ENCODE data around the gene PPP2R3C. TPM values are rescaled to one million over a fixed set of nuclear protein-coding genes. Genes with fewer than 3 reads are reported as not detected.

Gene PPP2R3C
- total RNA-seq, 2 donors from 2014 or later, result 14.7 to 27.8 TPM

GRCh38 chr14:35140718-35141581, 19.2 kb upstream of the PPP2R3C start:
- Histone ChIP-seq H3K36me3 (no peaks in the 10 kb centered on the region), H3K9me3 (no peaks in the 10 kb centered on the region), H3K27ac (no peak overlapping the region), H3K27me3 (no peaks in the 10 kb centered on the region), H3K4me3 (no peak overlapping the region), H3K4me1 (no peaks in the 10 kb centered on the region)
- TF ChIP-seq, protein P1, sequence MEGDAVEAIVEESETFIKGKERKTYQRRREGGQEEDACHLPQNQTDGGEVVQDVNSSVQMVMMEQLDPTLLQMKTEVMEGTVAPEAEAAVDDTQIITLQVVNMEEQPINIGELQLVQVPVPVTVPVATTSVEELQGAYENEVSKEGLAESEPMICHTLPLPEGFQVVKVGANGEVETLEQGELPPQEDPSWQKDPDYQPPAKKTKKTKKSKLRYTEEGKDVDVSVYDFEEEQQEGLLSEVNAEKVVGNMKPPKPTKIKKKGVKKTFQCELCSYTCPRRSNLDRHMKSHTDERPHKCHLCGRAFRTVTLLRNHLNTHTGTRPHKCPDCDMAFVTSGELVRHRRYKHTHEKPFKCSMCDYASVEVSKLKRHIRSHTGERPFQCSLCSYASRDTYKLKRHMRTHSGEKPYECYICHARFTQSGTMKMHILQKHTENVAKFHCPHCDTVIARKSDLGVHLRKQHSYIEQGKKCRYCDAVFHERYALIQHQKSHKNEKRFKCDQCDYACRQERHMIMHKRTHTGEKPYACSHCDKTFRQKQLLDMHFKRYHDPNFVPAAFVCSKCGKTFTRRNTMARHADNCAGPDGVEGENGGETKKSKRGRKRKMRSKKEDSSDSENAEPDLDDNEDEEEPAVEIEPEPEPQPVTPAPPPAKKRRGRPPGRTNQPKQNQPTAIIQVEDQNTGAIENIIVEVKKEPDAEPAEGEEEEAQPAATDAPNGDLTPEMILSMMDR (IDR thresholded peaks at IDR 0.05), result no peak
- DNase-seq (ENCODE audit: low spot score), result no peak

DNA sequence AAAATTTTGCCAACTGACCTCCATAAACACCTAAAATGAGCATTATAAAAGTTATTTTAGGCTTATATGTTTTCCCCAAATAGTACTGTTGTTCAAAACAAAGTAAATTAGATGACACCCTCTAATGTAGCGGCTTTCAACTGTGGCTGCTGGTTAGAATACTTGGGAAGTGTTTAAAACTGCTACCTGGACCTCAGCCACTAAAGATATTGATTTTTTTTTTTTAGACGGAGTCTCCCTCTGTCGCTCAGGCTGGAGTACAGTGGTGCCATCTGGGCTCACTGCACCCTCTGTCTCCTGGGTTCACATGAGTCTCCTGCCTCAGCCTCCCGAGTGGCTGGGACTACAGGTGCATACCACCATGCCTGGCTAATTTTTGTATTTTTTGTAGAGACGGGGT, 16.8 kb upstream of the PPP2R3C start:
- Histone ChIP-seq H3K27ac (no peak overlapping the region), H3K4me3 (no peak overlapping the region), H3K36me3 (no peaks in the 10 kb centered on the region), H3K27me3 (no peaks in the 10 kb centered on the region), H3K9me3 (no peaks in the 10 kb centered on the region), H3K4me1 (no peaks in the 10 kb centered on the region)
- TF ChIP-seq, protein P1 (IDR thresholded peaks at IDR 0.05), result no peak
- no peak for DNase-seq (ENCODE audit: low spot score)

GRCh38 chr14:35134329-35135123, 12.7 kb upstream of the PPP2R3C start:
- Histone ChIP-seq H3K4me3 (no peak overlapping the region), H3K36me3 (no peaks in the 10 kb centered on the region), H3K27me3 (no peaks in the 10 kb centered on the region), H3K4me1 (no peaks in the 10 kb centered on the region), H3K9me3 (no peaks in the 10 kb centered on the region), H3K27ac (no peak overlapping the region)
- DNase-seq (ENCODE audit: low spot score), result no peak
- TF ChIP-seq, protein P1 (IDR thresholded peaks at IDR 0.05), result no peak

GRCh38 chr14:35133542-35134328, 11.9 kb upstream of the PPP2R3C start:
- Histone ChIP-seq H3K27me3 (no peaks in the 10 kb centered on the region), H3K27ac (no peak overlapping the region), H3K4me1 (no peaks in the 10 kb centered on the region), H3K4me3 (no peak overlapping the region), H3K9me3 (no peaks in the 10 kb centered on the region), H3K36me3 (no peaks in the 10 kb centered on the region)
- TF ChIP-seq, protein P1 (IDR thresholded peaks at IDR 0.05), result no peak
- DNase-seq (ENCODE audit: low spot score), result no peak

- peaks cover 0 to 20% of the 10 kb centered on the region in 2 donors for H3K4me1 ChIP-seq
- no peaks in the 10 kb centered on the region for H3K27me3 ChIP-seq
- no peak for DNase-seq (ENCODE audit: low spot score)
- H3K9me3 ChIP-seq, result no peaks in the 10 kb centered on the region
- no peak overlapping the region for H3K27ac ChIP-seq
- no peaks in the 10 kb centered on the region for H3K36me3 ChIP-seq
- TF ChIP-seq, protein P1 (IDR thresholded peaks at IDR 0.05), result no peak
- no peak overlapping the region for H3K4me3 ChIP-seq
Measured at GRCh38 chr14:35124127-35124526, 2.3 kb upstream of the PPP2R3C start.
